GM21447 (cell line): ENCODE results near the gene NPPB.
"Not testable (repeated sequence)": the region's sequence is repeated elsewhere in the genome, so short reads cannot be mapped to it uniquely, and the experiment has no call there.

Experiments
- ATAC-seq: cut with Tn5 transposase; IDR thresholded peaks from one replicate; pipeline ENCODE4 v1.9.1; 2021; ENCODE audit not compliant: unreplicated experiment

NPPB gene

DNA sequence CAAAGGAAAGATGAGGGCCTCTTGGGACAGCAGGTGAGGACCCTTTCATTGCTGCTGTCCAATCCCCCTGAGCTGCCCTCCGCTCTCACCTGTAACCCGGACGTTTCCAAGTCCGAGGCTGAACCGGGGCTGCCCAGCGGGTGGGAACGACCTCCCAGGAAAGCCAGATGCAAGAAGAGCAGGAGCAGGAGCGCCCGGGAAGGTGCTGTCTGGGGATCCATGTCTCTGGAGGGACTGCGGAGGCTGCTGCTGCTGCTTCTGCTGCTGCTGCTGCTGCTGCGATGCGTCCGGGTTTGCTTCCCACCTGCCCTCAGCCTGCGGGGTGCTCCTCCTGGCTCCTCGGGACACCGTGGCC is at the start of gene NPPB:
Gene NPPB (minus strand): TSS at position 333 of the 355 bp plus-strand sequence. CDS start 112 bp downstream, at position 221.
- no peak for ATAC-seq

GRCh38 chr1:11908095-11908675 is 49.4 kb upstream of the NPPB start:
- ATAC-seq = peak; percentile 41

DNA sequence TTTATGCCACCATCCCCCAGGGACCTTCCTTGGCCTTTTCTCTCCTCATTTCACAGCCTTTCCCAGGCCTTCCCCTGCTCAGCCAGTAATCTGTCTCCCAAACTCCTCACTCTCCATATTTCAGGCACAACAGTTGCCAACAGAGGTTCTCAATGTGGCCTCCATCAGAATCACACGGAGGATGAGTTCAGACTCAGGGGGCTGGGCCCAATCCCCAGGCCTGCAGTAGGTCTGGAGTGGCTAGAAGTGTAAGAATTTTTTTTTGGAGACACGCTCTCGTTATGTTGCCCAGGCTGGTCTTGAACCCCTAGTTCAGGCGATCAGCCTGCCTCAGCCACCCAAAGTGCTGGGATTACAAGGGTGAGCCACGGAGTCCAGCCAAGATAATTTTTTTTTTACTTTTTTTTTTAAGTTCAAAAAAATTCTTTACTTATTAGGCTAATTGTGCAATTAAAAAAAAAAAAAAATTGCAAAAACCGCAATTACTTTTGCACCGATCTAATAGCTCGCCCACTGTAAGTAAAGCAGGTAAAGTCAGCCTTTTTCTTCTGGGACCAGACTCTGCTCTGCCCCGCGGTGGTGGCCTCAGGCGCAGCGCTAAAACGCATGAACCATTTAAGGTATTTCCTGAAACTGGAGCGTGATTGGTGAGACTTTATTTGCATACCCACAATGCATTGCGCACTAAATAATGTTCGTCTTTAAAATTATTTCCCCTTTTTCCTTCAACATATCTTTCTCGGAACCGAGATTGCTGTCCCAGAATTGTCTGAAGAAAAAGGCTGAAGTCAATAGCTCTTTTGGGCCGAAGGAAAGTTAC is 48.7 kb upstream of the NPPB start:
- ATAC-seq = peak; percentile 48

DNA sequence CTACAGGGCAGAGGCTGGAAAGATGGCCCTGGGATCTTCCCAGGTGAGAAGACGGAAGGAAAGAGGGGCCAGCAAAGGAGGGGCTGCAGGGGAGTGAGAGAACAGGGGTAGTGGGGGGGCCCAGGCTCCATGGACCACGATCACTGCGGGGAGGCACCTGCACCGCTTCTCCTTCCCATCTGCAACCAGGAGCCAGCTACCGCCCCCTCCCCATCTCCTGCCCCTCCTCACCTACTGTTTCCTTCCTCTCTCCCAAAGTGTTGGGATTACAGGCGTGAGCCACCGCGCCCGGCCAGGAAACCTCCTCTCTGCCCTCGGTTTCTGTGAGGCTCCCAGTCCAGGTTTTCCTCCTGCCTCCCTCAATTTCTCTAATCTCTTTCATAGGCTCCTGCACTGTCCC is 48.1 kb upstream of the NPPB start:
- ATAC-seq = no peak

- no peak for ATAC-seq
Measured at GRCh38 chr1:11904978-11905377, 46.2 kb upstream of the NPPB start.

GRCh38 chr1:11904156-11904555 is 45.4 kb upstream of the NPPB start:
- not testable (repeated sequence) for ATAC-seq

GRCh38 chr1:11903210-11903609 is 44.5 kb upstream of the NPPB start:
- ATAC-seq = no peak

GRCh38 chr1:11901446-11901845 is 42.7 kb upstream of the NPPB start:
- ATAC-seq = not testable (repeated sequence)

- no peak for ATAC-seq
Measured at GRCh38 chr1:11898831-11899467, 40.2 kb upstream of the NPPB start.

DNA sequence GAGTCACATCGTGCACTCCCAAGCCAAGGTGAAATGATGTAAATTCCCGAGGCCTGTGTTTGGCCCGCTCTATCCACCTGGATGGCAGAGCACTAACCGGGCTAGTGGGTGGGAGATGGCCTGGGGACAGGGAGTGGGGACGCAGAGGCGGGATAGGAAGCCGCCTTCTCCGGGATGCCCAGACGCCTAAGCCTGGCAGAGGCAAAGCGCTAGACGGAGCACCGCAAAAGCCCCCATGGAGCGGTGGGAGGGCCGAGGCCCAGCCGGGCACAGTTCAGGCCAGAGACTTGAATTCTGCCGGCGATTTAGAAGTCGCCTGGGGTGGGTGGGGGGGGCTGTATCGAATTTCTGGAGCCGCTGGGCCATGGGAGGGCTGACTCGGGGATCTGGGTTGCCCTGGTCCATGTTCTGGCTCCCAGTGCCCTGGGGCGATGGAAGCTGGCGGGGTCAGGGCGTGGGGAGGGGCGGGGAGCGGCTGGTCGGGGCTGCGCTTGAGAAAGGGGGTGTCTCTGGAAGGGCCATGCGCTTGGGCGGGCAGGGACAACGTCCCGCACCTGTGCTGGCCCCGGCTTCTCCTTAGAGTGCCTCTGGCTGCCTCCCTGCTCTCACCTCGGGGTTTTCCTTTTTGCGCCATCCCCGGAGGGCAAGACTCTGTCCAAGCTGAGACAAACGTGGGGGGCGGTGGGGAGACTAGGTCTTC is 39.5 kb upstream of the NPPB start:
- ATAC-seq = no peak

GRCh38 chr1:11894501-11894900 is 35.8 kb upstream of the NPPB start:
- not testable (repeated sequence) for ATAC-seq

DNA sequence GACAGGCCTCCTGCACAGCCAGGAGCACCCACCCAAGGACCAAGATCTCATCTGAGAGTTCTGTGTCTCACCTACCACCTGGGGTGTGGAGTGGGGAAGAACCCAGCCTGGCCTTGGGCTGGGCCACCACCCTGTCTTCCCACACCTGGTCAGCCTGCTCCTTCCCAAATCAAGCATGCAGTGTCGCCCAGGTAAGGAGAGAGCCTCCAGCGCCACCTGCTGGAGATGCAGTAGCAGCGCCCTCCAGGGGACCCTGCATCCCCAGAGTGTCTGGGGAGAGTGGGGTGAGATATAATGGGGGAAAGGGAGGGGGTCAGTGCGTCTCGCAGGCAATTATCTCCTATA is 35.1 kb upstream of the NPPB start:
- no peak for ATAC-seq

- ATAC-seq = no peak
Measured at GRCh38 chr1:11891433-11892186, 32.9 kb upstream of the NPPB start.

GRCh38 chr1:11888877-11889208 is 30.1 kb upstream of the NPPB start:
- ATAC-seq = no peak

- no peak for ATAC-seq
Measured at GRCh38 chr1:11888206-11888876, 29.6 kb upstream of the NPPB start.

GRCh38 chr1:11887666-11888007 is 28.9 kb upstream of the NPPB start:
- ATAC-seq = no peak

DNA sequence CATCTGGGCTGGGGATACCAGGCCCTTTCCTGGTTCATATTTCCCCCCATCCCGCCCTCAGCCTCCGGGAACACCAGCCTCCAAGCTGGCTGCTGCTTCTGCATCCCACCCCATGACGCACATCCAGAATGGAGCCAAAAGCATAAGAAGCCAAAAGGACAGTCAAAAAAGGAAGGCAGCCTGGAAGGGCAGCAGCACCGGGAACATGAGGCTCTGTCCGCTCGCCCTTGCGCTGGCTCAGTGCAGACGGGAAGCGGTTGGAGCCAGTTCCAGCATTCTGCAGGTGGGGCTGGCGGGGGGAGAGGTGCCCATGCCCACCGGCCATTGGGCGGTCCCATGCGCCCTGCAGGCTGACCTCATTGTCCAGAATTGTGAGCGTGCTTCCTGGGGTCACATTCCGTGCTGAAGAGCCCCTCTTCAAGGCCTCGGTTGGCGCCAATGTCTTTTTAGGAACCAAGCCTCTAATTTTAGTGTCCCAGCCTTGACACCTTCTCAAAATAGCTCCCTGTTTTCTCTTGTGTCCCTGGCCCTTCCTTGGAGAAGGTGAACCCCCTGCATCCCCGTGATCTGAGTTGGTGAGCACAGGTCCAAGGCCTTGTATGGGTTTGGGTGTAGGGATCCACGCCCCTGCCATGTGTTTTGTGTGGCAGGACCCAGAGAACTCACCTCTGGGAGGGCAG is 28.4 kb upstream of the NPPB start:
- ATAC-seq = no peak

DNA sequence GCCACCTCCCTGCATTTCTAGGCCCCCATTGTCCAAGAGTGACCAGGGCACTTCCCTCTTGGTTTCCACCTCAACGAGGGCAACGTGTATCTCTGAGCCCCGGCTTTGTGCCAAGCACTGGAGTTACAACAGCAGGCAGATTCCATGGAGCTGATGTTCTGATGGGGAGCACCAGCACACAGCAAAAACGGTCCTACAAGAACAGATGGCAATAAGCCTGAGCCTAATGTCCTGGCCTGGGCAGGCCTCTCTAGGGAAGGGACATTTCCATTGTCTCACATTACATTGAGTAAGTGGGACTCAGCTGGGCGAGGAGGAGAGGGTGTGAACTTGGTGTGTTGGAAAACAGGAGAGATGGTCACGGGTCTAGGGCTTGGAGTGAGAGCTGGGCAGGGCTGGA is 27.2 kb upstream of the NPPB start:
- ATAC-seq = no peak

- no peak for ATAC-seq
Measured at GRCh38 chr1:11882814-11883538, 24.2 kb upstream of the NPPB start.
